Stimulated activated CD8-positive, alpha-beta memory T cell treated with anti-CD3 and anti-CD28 coated beads, Interleukin-15, amount 100 ng/mL, for 4 hours (primary cell): ENCODE measurements around the gene DIMT1.

Source experiments
- DNase-seq, 2 donors: peaks; one replicate each; pipeline ENCODE4 v3.0.0-alpha.2; 2020; ENCODE audit warnings: low read depth in 2 of 2

Gene DIMT1

GRCh38 chr5:62403411-62404250 lies at the start of gene DIMT1:
Gene DIMT1 (minus strand): TSS chr5:62403905. CDS start chr5:62403772, 133 bp downstream.
- DNase-seq, result peak; percentile 85 to 91

DNA sequence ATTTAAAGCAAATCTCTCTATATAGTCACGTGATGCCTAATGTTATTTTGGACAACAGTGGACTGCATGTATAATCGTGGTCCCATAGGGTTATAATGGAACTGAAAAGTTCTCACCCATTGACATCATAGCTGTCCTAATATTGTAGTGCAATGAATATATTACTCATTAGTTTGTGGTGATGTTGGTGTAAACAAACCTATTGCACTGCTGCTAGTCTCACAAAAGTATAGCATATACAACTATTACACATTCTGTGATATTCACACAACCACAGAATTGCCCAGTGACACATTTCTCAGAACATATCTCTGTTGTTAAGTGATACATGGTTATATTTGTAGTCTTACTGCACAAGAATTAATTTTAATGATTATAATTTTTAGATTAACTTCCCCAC lies 46.6 kb upstream of the DIMT1 start:
- no peak for DNase-seq

- no peak for DNase-seq
Measured at GRCh38 chr5:62448528-62448927, 44.8 kb upstream of the DIMT1 start.

GRCh38 chr5:62432621-62433064 lies 28.9 kb upstream of the DIMT1 start:
- DNase-seq, result no peak

- no peak for DNase-seq
Measured at GRCh38 chr5:62431735-62432620, 28.3 kb upstream of the DIMT1 start.

DNA sequence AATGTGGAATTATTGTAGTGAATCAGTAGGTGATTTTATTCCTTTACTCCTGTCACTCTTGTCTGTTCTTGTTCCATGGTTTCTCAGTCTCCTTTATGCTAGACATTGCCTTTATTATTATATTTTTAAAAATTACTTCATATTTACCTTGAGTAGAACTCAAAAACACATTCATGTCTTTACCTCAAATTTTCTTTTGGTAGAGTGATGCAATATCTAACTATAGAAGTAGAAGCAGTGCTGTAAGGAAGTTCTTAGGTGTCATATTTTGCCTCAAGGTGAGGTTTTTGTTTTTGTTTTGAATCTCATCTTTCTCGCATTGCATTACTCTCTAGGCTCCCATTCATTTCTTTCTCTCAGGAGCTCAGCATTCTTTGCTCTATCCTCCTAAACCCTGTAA lies 21.1 kb upstream of the DIMT1 start:
- no peak for DNase-seq

DNA sequence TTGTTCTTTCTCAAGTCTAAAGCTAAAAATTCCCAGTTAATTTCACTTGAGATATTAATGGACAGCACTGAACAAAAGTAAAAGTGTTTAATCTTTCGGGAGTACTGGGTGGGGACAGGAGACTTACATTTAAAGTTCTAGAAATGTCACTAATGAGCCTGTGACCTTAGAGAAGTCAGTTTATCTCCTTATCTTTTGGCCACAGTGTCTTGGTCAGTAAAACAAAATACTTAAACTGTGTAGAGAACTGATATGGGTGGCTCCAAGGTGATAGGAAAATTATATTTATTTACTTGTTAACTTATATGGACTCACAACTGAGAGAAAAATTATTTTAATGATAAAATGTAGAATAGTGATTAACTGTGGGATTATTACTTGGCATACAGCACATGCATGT lies 17.7 kb upstream of the DIMT1 start:
- no peak for DNase-seq

GRCh38 chr5:62419609-62420008 lies 15.9 kb upstream of the DIMT1 start:
- DNase-seq, result no peak

DNA sequence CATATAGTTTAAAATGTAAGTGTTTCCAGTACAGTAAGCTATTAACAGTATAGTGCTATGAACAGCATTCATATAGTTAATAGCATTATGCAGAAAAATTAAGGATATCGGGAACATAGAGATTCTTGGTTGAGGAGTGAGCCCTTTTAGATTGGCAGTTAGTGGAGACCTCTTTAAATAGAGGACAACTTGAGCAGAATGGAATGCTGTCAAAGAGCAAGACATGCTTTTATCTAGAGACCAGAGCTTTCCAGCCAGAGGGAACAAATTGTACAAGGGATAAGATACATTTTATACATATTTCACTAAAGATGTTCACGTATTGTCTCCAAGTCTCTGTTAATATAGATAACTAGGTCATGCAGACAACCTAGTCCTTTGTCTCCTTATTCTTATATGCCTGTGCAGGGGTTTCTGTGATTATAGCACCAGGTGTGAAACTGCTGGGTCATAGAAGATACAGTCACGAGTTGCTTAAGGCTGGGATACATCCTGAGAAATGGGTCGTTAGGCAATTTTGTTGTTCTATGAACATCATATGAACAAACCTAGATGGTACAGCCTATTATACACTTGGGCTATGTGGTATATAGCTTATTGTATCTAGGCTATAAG lies 14.9 kb upstream of the DIMT1 start:
- no peak for DNase-seq

DNA sequence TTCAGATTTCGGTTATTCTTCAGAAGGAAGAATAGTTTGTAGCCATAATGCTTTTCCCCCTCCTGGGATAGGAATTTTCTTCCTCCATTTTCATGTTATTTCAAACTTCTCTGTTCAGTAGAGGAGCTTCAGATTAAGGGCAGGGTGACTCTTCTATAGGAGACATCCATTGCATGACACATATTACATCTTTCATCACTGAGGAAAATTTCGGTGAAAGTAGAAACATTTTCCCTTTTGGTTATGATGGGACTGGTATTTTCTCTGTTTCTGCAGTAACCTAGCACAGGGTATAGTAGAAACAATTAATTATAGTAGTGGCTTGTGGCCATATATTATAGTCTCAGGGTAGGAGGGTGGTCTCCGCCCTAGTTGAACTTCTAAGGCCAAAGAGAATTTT lies 10.0 kb upstream of the DIMT1 start:
- DNase-seq, result no peak

DNA sequence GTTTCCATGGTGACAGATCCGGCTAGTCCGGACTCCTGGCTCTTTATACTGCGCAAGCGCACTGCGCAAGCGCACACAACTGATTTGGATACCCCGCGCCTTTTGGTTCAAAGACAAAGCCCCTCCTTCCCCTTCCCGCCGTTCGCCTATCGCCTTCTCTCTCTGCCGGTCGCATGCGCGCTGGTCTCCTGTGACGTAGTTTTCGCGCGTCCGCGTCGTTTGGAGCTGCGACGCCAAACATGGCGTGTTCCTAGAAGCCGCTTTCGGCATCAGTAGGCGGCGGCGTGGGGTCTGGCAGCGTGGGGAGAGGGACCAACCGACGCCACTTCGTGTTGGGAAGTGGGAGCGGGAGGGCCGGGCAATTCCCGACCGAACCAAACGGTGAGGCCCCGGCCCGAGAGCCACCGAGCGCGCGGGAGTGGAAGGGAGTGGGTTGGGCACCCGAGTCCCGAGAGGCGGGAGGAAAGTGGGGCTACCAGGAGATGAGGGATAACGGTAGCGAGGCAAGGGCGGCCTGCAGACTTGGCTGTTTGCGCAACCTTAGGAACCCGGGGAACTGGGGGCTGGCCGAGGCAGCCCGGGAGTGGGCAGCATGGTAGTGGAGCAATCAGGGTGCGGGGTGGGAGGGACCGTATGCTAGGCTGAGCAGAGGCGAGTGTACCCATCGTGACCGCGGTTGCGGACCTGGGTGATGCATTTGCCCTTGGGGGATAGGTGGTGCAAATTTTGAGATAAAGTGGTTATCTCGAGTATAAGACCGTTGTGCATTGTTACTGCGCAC lies 9.0 kb upstream of the DIMT1 start, which contains the start of gene IPO11:
TSS of gene IPO11 (plus strand) at position 215 of the 781 bp plus-strand sequence. CDS start 24,517 bp downstream, outside the sequence.
- DNase-seq, result peak; percentile 98

DNA sequence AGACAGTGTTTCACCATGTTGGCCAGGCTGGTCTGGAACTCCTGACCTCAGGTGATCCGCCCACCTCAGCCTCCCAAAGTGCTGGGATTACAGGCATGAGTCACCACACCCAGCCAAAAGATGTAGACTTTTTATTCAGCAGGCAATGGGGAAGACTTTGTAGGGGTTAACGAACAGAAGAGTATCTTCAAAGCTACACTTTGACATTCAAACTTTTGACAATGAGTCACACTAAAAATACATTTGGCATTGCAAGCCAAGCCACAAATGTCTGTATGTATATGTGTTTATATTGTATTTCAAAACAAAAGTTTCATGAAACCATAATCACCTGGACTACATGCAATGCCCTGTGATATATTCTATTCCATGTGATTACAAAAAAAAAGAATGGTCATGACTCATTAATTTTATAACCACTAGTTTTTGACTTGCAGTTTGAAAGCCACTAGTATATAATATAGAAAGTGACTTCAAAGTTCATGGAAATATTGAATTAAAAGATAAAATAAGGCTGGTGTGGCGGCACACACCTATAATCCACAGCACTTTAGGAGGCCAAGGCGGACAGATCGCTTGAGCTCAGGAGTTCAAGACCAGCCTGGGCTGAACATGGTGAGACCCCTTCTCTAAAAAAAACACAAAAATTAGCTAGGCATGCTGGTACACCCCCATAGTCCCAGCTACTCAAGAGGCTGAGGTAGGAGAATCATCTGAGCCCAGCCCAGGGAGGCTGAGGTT lies 8.3 kb downstream of the DIMT1 start:
- no peak for DNase-seq

GRCh38 chr5:62386824-62387223 lies 16.9 kb downstream of the DIMT1 start:
- DNase-seq, result no peak

DNA sequence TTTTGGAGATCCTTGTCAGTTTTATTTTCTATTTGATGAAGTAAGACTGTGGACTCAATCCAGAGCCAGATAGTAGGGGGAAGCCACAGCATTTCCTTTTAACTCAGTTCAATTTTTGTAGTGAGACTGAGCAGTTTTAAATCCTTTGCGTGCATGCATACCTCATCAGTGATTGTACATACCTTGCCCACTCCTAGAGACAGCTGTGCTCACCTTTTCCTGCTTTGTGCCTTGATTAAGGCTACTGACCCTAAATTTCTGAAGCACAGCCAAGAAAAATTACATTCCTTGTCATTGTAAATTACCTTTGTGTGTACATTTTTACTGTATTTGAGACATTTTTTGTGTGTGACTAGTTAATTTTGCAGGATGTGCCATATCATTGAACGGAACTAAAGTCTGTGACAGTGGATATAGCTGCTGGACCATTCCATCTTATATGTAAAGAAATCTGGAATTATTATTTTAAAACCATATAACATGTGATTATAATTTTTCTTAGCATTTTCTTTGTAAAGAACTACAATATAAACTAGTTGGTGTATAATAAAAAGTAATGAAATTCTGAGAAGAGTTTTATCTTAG lies 17.8 kb downstream of the DIMT1 start:
- DNase-seq, result no peak

- no peak for DNase-seq
Measured at GRCh38 chr5:62385131-62385530, 18.6 kb downstream of the DIMT1 start.

DNA sequence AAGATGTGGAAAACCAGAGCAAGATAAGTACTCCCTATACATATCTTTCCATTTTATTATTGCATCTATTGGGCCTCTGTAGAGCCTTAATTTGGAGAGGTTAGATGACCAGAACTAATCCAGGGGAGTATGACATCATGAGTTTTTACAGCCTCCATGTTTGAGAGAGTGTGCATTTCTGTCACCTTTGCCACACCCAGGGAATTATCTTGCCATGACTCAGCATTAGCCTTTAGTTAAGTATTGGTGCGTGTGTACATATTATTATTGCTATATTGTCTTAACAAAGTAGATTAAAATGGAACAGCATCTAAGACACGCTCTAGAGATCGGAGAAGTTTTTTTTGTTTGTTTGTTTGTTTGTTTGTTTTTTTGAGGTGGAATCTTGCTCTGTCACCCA lies 27.6 kb downstream of the DIMT1 start:
- DNase-seq, result no peak

GRCh38 chr5:62375627-62376026 lies 28.1 kb downstream of the DIMT1 start:
- no peak for DNase-seq

DNA sequence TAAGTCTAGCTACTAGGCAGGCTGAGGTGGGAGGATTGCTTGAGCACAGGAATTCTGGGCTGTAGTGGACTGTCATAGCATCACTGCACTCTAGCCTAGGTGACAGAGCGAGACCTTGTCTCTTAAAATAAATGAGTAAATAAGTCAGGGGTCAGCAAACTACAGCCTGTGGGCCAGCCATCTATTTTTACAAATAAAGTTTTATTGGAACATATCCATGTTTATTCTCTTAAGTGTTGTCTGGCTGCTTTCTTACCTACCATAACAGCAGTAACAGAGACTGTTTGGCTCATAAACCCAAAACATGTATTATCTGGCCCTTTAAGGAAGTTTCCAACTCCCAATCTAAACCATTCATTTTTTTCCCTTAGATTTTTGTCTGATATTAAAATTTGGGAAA lies 29.6 kb downstream of the DIMT1 start:
- no peak for DNase-seq

DNA sequence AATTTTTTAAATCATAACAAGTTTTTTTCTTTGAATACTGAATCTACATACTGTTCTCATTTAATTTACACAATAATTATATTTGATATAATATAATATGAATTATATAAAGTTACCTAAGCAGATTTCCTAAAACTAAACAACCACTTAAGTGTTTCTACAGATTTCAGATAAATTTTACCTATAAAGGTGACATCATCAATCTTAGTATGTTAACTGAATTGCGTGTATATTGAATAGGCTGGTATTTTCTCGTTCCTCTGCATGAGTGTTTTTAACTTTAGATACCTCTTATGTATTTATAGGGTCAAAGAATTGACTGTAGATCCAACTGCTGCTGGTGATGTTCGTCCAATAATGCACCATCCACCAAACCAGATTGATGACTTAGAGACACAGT lies 30.3 kb downstream of the DIMT1 start:
- no peak for DNase-seq

- no peak for DNase-seq
Measured at GRCh38 chr5:62372600-62372999, 31.1 kb downstream of the DIMT1 start.
